Fibroblast of mammary gland (primary cell): Measurements from ENCODE around the gene JMJD6.
"Not testable (repeated sequence)": the region's sequence is repeated elsewhere in the genome, so short reads cannot be mapped to it uniquely, and the experiment has no call there.

Source experiments
- DNase-seq: peaks from one replicate; pipeline ENCODE4 v3.0.0-alpha.2; 2010; ENCODE audit warnings: low read depth
- H3K4me3 ChIP-seq: 2 replicates; pipeline ENCODE4 v1.5.1; 2011; ENCODE audit warnings: low read depth, mild to moderate bottlenecking, low read length, moderate library complexity; ENCODE audit not compliant: control insufficient read depth
- CTCF ChIP-seq: conservative IDR thresholded peaks from 2 replicates; pipeline ENCODE4 v1.5.1; 2011; ENCODE audit warnings: low read depth, low read length, inconsistent platforms; ENCODE audit not compliant: control insufficient read depth, insufficient read depth

JMJD6 gene

DNA sequence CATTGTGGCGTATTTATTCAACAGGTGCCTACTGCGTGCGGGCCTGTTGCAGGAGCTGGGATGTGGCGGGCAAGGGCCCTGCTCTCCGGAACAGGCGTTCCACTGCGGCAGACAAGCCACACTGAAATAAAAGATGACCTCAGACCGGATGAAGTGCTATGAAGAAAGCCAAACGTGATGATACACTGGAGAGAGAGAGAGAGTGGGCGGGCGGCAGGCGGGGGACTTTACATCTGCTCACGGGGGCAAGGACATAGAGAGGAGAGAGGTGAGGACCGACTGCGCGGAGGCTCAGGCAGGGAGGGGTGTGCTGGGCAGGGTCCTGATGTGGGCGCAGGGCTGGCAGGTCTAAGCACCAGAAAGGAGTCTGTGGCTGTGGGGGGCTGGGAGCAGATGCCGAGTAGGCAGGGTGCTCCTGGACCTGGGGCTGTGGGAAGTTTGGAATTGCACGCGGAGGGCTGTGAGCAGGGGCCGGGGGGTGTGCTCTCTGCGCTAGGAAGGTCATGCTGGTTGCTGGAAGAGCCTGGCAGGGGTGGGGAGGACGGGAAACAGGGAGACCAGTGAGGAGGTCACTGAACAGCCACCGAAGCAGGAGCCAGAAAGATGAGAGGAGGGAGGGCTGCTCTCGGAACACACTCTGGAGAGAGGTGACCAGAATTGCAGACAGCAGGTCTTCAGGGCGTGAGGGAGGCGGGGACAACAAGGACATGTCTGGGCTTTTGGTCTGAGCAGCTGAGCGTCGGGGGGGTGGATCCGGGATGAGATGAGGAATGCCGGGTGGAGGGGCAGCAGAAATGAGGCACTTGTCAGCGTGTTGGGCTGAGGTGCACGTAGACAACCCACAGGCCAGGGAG, 25.6 kb downstream of the JMJD6 start:
- peak overlapping the region; percentile 37 for H3K4me3 ChIP-seq
- no peak for TF ChIP-seq CTCF
- peak; percentile 87 for DNase-seq

- peak; percentile 28 for DNase-seq
- TF ChIP-seq CTCF = no peak
- H3K4me3 ChIP-seq = no peak overlapping the region
Observed at GRCh38 chr17:76700270-76700616, 26.2 kb downstream of the JMJD6 start.

DNA sequence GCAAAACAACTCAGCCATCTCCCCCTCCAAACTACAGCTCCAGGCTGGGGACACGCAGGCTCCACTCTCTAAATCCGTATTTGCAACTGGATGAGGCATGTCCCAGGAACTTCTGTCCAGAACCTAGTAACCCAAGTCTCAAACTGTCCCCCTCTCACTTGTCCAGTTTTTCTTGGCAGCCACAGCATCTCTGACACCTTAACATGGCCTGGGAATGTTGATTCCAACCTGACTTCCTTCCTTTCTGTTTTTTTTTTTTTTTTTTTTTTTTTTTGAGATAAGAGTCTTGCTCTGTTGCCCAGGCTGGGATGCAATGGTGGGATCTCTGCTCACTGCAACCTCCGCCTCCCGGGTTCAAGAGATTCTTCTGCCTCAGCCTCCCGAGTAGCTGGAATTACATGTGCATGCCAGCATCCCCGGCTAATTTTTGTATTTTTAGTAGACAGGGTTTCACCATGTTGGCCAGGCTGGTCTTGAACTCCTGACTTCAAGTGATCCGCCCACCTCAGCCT, 27.9 kb downstream of the JMJD6 start:
- H3K4me3 ChIP-seq, DNase-seq: not testable (repeated sequence)

GRCh38 chr17:76697702-76698465, 28.5 kb downstream of the JMJD6 start:
- no peak overlapping the region for H3K4me3 ChIP-seq

DNA sequence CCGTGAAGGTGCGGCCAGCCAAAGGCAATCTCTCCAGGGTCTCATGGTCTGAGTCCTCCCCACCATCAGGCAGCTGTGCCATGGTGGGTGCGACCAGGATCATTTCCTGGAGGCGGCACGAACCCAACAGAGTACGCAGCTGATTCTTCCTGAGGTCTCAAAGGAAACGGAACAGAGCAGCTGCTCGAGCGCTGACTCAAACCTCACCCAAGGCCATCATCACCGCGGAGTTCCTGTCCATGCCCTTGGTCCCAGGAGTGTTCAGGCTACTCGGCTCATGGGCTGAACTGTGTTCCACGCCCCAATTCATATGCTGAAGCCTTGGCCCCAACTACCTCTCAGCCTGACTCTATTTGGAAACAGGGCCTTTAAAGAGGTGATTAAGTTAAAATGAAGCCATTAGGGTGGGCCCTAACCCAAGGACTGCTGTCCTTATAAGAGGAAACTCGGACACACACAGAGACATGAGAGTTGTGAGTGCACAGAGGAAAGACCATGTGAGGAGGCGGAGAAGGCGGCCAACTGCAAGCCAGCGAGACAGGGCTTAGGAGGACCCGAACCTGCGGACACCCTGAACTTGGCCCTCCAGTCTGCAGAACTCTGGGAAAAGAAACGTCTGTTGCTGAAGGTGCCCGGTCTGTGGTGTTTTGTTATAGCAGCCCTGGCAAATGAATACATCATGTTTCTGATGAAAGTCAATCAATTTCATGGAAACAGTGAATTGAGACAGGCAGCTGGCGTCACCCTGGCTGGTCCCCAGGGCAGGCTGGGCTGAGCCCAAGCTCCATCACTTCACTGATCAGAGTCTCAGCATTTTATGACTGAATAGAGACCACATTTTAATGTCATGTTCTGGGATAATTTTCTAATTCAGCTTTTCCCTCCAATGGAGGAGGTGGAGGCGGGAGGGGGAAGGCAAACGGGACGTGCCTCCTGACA, 29.4 kb downstream of the JMJD6 start:
- no peak overlapping the region for H3K4me3 ChIP-seq
- no peak for TF ChIP-seq CTCF
- DNase-seq = peak; percentile 89

More at GRCh38 chr17:76697702-76698465, 28.5 kb downstream of the JMJD6 start:
- no peak for DNase-seq
- no peak for TF ChIP-seq CTCF

- TF ChIP-seq CTCF = no peak
- no peak for DNase-seq
- H3K4me3 ChIP-seq = no peak overlapping the region
Observed at GRCh38 chr17:76695059-76695831, 31.2 kb downstream of the JMJD6 start.
